K562 treated with DMSO at 1 percent for 24 hours (cell line): ENCODE data around the gene GGT1. TPM values are rescaled to one million over a fixed set of nuclear protein-coding genes. Genes with fewer than 3 reads are reported as not detected.

Source experiments
- total RNA-seq: library from RNA; unstranded; fragments of 300-600 nt; gene quantifications from 2 replicates; pipeline ENCODE4 v1.2.3, GENCODE V29; 2022; ENCODE audit warnings: low read depth; ENCODE audit not compliant: insufficient read depth

The GGT1 gene
- 22.2 and 24.9 TPM in 2 replicates for total RNA-seq

DNA sequence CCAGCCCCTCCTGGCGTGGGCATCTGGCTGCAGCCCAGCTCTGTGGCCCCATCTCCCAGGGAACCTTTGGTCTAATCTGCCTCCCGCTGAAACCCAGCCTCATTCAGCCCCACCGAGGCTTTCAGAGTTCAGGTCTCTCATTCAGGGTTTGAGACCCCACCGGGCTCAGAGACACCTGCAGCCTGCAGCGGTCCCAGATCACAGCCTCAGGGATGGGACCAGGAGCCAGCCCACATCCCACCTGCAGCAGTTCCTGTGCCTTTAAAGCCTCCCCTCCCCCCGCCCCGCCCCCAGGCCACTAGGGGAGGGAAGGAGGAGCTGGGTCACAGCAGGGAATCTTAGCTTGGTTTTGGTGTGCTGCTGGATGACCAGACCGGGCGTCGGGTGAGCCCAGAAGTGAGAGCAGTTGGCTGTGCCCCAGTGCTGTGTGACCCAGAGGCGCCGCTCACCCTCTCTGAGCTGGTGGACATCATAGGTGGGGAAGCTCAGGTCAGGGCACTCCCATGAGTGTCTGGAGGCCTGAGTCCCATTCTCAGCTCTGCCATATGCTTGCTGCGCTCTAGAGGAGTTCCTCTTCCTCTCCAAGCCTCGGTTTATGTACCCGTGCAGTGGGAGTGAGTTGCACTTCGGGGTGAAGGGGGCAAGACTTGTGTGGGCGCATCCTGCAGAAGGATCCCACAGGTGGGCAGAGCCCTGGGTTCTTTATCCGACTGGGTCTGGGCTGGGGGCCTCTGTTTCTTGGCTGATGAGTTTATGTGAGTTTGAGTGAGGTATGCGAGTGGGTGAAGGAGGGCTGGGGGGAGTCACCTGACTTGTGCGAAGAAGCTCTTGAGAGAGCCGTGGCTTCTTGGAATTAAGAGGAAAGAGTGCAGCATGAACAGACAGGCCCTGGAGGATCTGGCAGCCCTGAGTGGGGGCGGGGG lies at the start of gene GGT1:
GGT1 (plus strand) TSS at position 347 of the 923 bp plus-strand sequence. CDS start 7,889 bp downstream, outside the sequence.

GRCh38 chr22:24554313-24555164 lies 48.5 kb upstream of the GGT1 start, which contains the start of gene GUCD1:
Gene GUCD1 (minus strand): TSS chr22:24555138. CDS start chr22:24554991, 147 bp downstream.

GRCh38 chr22:24555165-24556039 lies 47.6 kb upstream of the GGT1 start, which contains the start of gene SNRPD3:
Gene SNRPD3 (plus strand): TSS chr22:24555999. CDS start chr22:24557675, 1,676 bp downstream.

DNA sequence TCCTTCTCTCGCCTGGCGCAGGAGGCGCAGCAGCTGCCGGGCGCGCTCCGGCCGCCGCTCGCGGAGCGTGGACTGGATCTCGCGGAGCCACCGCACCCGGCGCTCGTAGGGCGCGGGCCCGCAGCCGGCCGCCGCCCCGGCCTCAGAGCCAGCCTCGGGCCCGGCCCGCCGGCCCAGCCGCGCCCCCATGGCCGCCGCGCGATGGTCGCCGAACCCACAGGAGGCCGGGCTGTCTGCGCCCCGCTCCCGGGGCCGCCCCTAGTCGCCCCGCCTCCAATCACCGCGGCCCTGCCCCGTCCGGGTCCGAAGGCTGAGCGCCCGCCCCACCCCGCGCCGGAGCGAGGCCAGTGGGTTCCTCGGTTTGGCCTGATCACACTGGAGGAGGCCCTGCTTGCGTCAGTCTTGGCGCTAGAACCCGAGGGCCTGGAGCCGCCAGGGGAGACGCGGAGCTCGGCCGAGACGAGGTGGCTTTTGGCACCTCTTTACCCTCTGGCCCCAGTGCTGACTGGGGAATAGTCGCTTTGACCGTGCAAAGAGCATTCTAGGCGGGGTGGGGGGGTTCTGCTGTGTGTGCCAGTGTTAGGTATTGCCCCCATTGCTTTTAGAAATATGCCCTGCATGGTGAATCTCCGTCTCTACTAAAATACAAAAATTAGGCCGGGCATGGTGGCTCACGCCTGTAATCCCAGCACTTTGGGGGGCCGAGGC lies 10.0 kb upstream of the GGT1 start, which contains the start of gene LRRC75B:
LRRC75B (minus strand) TSS at position 223 of the 708 bp plus-strand sequence; CDS start at position 189, 34 bp downstream.

Other genes starting within 250 kb of the GGT1 start
- gene ADORA2A, start 175.6 kb upstream of the GGT1 start, total RNA-seq, result 2.2 and 2.4 TPM in 2 replicates
- not detected in 2 replicates for gene UPB1, start 107.9 kb upstream of the GGT1 start, total RNA-seq
- gene GUCD1, start 48.1 kb upstream of the GGT1 start, total RNA-seq, result 53.6 and 54.9 TPM in 2 replicates
- 67.5 and 68.0 TPM in 2 replicates for gene SNRPD3, start 47.2 kb upstream of the GGT1 start, total RNA-seq
- gene LRRC75B, start 10.1 kb upstream of the GGT1 start, total RNA-seq, result 2.5 and 3.7 TPM in 2 replicates
- 0.19 TPM in 2 replicates for gene PIWIL3, start 171.5 kb downstream of the GGT1 start, total RNA-seq
- not detected in 2 replicates for gene SGSM1, start 203.0 kb downstream of the GGT1 start, total RNA-seq